Activated CD8-positive, alpha-beta memory T cell treated with anti-CD3 and anti-CD28 coated beads for 48 hours (primary cell): ENCODE data around the gene AKAP9.
"Not testable (repeated sequence)": the region's sequence is repeated elsewhere in the genome, so short reads cannot be mapped to it uniquely, and the experiment has no call there.

ENCODE experiments used
- DNase-seq, 3 experiments: peaks; one replicate each; pipeline ENCODE4 v3.0.0-alpha.2; 2020; ENCODE audit warnings: low read depth in 2 of 3, low spot score in 2 of 3

AKAP9 gene

DNA sequence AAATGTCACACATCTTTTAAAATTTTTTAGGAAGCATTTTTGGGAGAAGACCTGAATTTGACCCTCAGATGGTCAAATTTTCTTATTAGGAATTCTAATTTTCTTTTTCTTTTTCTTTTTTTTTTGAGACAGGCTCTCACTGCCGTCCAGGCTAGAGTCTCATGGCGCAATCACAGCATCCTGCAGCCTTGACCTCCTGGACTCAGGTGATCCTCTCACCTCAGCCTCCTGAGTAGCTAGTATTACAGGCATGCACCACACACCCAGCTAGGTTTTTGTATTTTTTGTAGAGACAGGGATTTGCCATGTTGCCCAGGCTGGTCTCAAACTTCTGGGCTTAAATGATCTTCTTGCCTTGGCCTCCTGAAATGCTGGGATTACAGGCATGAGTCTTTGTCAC lies 65.4 kb downstream of the AKAP9 start:
- no peak for DNase-seq

GRCh38 chr7:92010215-92010614 lies 69.6 kb downstream of the AKAP9 start:
- no peak for DNase-seq

GRCh38 chr7:92013611-92014010 lies 72.9 kb downstream of the AKAP9 start:
- DNase-seq = no peak

DNA sequence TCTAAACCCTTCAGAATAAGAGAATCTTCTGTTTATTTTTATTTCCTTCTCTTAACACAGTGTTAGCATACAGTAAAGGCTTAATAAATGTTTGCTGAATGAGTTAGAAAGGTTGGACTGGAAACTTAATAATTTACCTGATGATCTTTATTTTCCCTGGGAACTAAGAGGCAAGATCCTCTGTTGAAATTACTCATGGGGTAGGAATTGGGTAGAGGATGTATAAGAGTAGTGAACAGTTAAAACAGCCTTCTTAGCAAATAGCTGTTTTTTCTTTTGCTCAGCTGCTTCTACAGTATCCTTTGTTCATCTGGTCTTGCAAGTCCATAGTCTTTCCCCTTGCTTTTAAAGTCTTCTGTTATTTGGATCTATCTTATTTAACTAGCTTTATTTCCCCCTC lies 80.0 kb downstream of the AKAP9 start:
- no peak for DNase-seq

- DNase-seq = no peak
Measured at GRCh38 chr7:92025260-92025659, 84.6 kb downstream of the AKAP9 start.

GRCh38 chr7:92026635-92027034 lies 86.0 kb downstream of the AKAP9 start:
- not testable (repeated sequence) for DNase-seq

DNA sequence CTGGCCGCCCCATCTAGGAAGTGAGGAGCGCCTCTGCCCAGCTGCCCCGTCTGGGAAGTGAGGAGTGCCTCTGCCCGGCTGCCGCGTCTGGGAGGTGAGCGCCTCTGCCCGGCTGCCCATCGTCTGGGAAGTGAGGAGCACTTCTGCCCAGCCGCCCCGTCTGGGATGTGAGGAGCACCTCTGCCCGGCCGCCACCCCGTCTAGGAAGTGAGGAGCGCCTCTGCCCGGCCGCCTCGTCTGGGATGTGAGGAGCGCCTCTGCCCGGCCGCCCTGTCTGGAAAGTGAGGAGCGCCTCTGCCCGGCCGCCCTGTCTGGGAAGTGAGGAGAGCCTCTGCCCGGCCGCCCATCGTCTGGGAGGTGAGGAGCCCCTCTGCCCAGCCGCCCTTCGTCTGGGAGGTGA lies 86.5 kb downstream of the AKAP9 start:
- not testable (repeated sequence) for DNase-seq

- DNase-seq = no peak
Measured at GRCh38 chr7:92028226-92028625, 87.6 kb downstream of the AKAP9 start.

- DNase-seq = no peak
Measured at GRCh38 chr7:92028686-92029085, 88.0 kb downstream of the AKAP9 start.

GRCh38 chr7:92034116-92034515 lies 93.5 kb downstream of the AKAP9 start:
- no peak for DNase-seq

DNA sequence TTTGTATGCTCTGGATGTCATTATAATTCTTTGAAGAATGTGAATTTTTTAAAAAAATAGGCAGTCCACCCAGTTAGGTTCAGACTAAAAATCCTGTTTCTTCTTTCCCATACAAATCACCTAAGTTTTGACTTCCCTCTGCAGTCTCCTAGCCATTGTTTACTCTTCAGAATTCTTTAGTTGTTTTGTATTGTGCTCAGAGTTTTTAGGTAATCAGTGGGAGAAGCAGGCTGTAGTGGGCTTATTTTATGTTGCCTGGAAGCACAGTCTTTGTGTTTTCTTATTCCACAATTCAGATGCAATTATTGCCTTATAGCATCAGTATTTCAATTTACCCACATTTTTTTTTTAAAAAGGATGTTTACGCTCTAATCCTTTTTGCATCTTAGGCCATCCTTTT lies 94.9 kb downstream of the AKAP9 start:
- DNase-seq = no peak

DNA sequence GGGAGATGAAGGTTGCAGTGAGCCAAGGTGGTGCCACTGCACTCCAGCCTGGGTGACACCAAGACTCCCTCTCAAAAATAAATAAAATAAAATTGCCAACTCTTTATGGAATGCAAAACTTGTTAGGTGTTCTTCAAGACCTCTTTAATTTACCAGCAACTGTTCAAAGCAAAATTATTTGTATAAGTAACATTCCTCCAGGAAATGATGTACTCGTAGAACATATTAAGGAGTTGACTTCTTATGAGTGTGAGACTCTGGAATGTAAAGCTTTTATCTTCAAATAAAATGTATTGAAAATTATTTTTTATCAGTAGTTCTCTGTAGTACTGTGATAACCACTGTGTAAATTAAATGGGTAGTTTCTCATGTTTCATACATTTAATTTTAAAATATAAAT lies 99.2 kb downstream of the AKAP9 start:
- DNase-seq = no peak

- DNase-seq = no peak
Measured at GRCh38 chr7:92042056-92042737, 101.5 kb downstream of the AKAP9 start.

GRCh38 chr7:92043098-92043497 lies 102.4 kb downstream of the AKAP9 start:
- no peak for DNase-seq

DNA sequence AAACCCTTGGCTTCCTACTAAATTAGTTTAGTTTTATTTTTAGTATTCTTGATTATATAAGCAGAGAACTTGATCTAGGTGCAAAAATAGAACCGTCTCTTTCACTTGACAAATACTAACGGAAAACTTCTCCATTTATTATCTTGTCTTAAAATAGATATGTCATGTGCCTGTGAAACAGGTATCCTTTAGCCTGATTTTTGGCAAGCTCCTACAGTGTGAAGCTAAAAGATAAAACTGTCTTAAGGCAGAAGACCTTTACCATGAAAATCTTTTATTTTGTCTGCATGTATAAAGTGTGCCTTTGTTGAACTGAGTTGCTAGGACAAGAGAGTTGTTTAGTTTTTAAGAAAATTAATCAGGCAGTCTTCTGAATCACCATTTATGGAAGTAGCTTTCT lies 103.0 kb downstream of the AKAP9 start:
- no peak for DNase-seq

GRCh38 chr7:92044148-92044547 lies 103.5 kb downstream of the AKAP9 start:
- no peak for DNase-seq

DNA sequence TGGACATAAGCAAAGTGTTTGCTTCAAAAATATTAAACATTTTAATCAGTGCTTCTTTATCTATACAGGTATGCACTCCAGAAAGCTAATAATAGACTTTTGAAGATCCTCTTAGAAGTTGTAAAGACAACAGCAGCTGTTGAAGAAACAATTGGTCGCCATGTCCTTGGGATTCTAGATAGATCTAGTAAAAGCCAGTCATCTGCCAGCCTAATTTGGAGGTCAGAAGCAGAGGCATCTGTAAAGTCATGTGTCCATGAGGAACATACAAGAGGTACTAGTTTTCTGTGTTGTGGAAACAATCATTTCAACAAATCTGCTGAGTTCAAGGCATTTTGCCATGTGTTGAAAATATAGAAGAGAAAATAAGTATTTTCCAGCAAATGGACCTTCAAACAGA lies 104.3 kb downstream of the AKAP9 start:
- DNase-seq = no peak

DNA sequence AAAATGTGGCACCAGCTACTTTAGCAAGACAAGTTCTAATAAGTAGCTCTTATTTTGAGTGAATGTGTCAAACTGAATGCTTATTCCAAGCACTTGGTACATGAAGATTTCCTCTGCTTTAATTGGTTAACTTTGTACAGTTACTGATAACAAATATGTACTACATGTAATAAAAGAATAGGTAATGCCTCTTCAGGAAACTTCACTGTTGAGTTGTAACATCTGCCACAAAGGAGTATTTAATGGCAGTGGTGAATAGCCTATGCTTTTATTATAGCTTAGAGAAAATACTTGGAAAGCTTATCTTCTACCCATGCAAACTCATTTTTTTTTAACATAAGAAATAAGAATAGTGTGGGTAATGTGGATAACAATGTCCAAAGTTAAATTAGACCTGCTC lies 111.0 kb downstream of the AKAP9 start:
- no peak for DNase-seq

GRCh38 chr7:92052159-92052558 lies 111.5 kb downstream of the AKAP9 start:
- no peak for DNase-seq

DNA sequence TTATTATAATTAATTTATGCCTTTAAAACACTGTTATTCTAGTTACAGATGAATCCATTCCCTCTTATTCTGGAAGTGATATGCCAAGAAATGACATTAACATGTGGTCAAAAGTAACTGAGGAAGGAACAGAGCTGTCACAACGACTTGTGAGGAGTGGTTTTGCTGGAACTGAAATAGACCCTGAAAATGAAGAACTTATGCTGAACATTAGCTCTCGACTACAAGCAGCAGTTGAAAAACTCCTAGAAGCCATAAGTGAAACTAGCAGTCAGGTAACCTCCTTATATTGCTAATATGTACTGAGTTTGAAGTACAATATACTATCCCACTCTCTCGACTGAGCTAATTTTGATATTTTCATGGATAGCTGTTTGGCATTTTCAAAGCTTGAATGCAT lies 112.0 kb downstream of the AKAP9 start:
- DNase-seq = no peak

DNA sequence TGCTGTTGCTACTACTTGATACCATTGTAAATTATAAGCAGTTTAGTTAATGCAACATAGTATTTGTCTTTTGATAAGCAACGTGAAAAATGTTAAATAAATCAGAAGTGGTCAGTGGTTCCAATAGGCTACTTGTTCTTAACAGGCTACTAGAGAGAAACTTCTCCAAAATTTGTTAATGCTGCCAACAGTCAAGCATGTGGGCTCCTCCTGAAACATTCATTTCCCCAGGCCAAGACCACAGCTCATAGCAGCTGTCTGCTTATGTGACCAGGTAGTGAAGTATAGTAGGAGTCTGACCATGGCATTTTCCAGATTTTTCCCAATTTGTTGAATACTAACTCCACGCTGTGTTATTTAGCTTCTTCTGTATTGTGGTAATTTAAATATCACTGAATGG lies 112.7 kb downstream of the AKAP9 start:
- DNase-seq = no peak

DNA sequence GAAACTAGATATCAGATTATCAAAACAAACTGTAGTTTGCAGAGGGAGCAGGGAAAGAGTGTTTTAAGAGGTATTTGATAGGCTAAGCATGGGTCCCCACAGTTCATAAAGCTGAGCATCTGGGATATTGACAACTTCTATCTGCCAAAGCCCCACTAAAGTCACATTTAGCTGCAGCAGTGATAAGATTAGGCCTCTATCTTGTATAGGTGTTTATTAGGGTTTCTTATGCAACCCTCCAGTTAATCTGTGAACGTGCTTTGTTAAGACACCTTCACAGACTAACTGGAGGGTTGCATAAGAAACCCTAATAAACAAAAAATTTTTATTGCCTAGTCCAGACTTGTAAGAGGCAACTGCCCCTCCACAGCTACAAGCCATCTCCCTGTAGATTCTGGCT lies 115.6 kb downstream of the AKAP9 start:
- no peak for DNase-seq

GRCh38 chr7:92057375-92057774 lies 116.7 kb downstream of the AKAP9 start:
- no peak for DNase-seq

DNA sequence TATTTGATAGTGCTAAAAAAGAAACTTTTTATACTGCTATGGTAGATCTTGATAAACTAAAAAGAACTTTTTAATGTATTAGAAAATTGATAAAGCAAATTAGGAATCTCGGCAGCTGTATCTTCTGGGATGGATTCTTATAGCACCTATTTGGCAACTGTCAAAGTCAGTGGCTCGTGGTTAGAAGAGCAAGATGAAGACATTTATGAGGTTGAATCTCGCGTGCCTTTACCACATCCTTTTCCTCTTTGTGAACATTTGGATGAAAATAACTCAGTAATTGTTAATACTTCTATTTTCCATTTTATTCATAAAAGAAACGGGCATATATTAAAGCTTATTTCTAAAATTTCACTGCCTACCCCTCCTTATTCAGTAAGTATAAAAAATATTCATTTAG lies 117.4 kb downstream of the AKAP9 start:
- DNase-seq = no peak
